NK-92 treated with Interleukin-12 subunit alpha and Interleukin-12 subunit beta, amount 100 ng/mL, for 24 hours (cell line): ENCODE results near the gene MAPRE2.

Experiments
- DNase-seq: peaks from one replicate; lab custom pipeline; 2025; lab: John Stamatoyannopoulos, UW

The MAPRE2 gene

GRCh38 chr18:35180455-35180854 lies 139.2 kb downstream of the MAPRE2 start:
- no peak for DNase-seq

GRCh38 chr18:35182151-35182550 lies 140.9 kb downstream of the MAPRE2 start:
- DNase-seq: no peak

GRCh38 chr18:35183886-35184285 lies 142.7 kb downstream of the MAPRE2 start:
- DNase-seq: no peak

GRCh38 chr18:35185771-35186170 lies 144.6 kb downstream of the MAPRE2 start:
- DNase-seq: no peak

GRCh38 chr18:35186291-35187034 lies 145.2 kb downstream of the MAPRE2 start:
- no peak for DNase-seq

- DNase-seq: no peak
Measured at GRCh38 chr18:35189510-35189909, 148.3 kb downstream of the MAPRE2 start.

- no peak for DNase-seq
Measured at GRCh38 chr18:35190948-35191697, 149.9 kb downstream of the MAPRE2 start.

- DNase-seq: no peak
Measured at GRCh38 chr18:35191698-35192025, 150.4 kb downstream of the MAPRE2 start.

GRCh38 chr18:35192415-35192814 lies 151.2 kb downstream of the MAPRE2 start:
- no peak for DNase-seq
